Spinal cord (tissue), 10 donors: ENCODE results near the gene ASIC2. TPM values are rescaled to one million over a fixed set of nuclear protein-coding genes. Genes with fewer than 3 reads are reported as not detected.
A peak's percentile ranks its signal among the peaks of the same experiment; 100 is the strongest.
"Not testable (repeated sequence)": the region's sequence is repeated elsewhere in the genome, so short reads cannot be mapped to it uniquely, and the experiment has no call there.

Source experiments
- DNase-seq, 6 donors: peaks; one replicate each; pipeline versions ENCODE4 v3.0.0 to v3.0.0-alpha.2; 2013 to 2015; ENCODE audit warnings: low spot score in 6 of 6, low read depth in 4 of 6
- H3K27ac ChIP-seq: one replicate; pipeline ENCODE4 v1.5.1; 2013; ENCODE audit warnings: low read depth, low read length, control low read depth
- H3K27me3 ChIP-seq: one replicate; pipeline ENCODE4 v1.6.1; 2013; ENCODE audit warnings: low read length; ENCODE audit not compliant: control insufficient read depth, insufficient read depth
- H3K36me3 ChIP-seq: one replicate; pipeline ENCODE4 v1.6.1; 2013; ENCODE audit warnings: low read length; ENCODE audit not compliant: control insufficient read depth, insufficient read depth
- H3K4me1 ChIP-seq: one replicate; pipeline ENCODE4 v1.6.1; 2013; ENCODE audit warnings: low read length; ENCODE audit not compliant: control insufficient read depth, insufficient read depth
- H3K4me3 ChIP-seq: one replicate; pipeline ENCODE4 v1.5.1; 2013; ENCODE audit warnings: low read depth, low read length, control low read depth
- H3K9me3 ChIP-seq: one replicate; pipeline ENCODE4 v1.6.1; 2013; ENCODE audit warnings: low read length; ENCODE audit not compliant: control insufficient read depth, insufficient read depth
- WGBS: methylation state at CpG from one replicate; pipeline ENCODE4 v1.1.5; 2013; ENCODE audit warnings: missing lambda C conversion rate; ENCODE audit not compliant: insufficient coverage; 5-methylcytosine and 5-hydroxymethylcytosine counted together
- polyA plus RNA-seq, 2 donors: library from polyadenylated mRNA; unstranded; fragments of 120-200 nt; gene quantifications; one replicate each; pipeline ENCODE4 v1.2.1, GENCODE V29; 2013; ENCODE audit not compliant: insufficient read length in 2 of 2
- total RNA-seq, 2 donors: library from RNA; depleted of rRNA in 1 of 2; stranded (reverse); fragments of 120-200 nt in 1 of 2; fragments of >200 nt in 1 of 2; gene quantifications; one replicate each; pipeline versions ENCODE4 v1.2.3 to v1.2.4, GENCODE V29; 2013 to 2014
- donor health status: healthy.

Gene ASIC2
- total and polyA plus RNA-seq, 4 donors = 6.7 to 44.2 (median 31.7) TPM

DNA sequence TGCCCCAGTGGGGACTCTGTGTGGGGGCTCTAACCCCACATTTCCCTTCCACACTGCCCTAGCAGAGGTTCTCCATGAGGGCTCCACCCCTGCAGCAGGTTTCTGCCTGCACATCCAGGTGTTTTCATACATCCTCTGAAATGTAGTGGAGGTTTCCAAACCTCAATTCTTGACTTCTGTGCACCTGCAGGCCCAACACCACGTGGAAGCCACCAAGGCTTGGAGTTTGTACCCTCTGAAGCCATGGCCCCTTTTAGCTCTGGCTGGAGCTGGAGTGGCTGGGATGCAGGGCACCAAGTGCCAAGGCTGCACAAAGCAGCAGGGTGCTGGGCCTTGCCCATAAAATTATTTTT lies 305.7 kb downstream of the ASIC2 start:
- H3K9me3 ChIP-seq, H3K27ac ChIP-seq, H3K36me3 ChIP-seq, H3K27me3 ChIP-seq, DNase-seq, H3K4me3 ChIP-seq, H3K4me1 ChIP-seq: not testable (repeated sequence)
- WGBS = 0% methylated on average over 1 of the region's 1 CpG

DNA sequence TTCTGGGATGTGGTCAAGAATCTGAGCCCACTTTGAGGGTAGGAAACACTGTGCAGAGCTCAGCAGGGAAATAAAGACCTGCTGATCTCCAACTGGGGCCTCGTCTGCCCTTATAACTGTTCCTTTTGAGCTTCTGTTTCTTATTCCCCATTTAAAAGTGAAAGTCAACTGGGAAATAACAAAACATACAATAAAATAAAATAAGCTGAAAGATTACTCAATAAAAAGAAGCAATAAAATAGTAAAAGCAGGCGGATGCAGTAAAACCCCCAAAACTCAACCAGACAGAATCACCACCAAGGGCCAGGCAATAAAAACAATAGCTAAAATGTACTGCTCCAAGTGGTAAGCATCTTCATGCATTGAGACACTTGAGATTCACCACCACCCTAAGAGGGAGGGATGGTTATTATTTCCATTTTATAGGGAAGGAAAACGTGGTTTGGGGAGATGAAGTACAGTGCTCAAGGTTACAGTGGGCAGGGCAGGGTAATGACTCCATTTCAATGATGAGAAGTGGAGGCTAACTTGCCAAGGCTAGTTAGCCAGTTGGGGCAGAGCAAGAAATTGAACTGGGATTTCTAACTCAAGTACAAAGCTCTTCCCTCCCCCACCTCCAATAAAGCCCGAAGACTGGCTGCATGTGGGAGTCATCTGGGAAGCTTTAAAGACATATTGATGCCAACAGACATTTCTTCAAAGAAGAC lies 307.9 kb downstream of the ASIC2 start:
- Histone ChIP-seq H3K36me3 (no peaks in the 10 kb centered on the region), H3K9me3 (peaks cover 6% of the 10 kb centered on the region), H3K27me3 (no peaks in the 10 kb centered on the region), H3K4me3 (no peak overlapping the region), H3K4me1 (no peaks in the 10 kb centered on the region), H3K27ac (no peak overlapping the region)
- peak in 1 of 6 donors; percentile 67 for DNase-seq
- whole genome bisulfite sequencing = no CpG with 5 or more reads among the region's 4 CpGs

DNA sequence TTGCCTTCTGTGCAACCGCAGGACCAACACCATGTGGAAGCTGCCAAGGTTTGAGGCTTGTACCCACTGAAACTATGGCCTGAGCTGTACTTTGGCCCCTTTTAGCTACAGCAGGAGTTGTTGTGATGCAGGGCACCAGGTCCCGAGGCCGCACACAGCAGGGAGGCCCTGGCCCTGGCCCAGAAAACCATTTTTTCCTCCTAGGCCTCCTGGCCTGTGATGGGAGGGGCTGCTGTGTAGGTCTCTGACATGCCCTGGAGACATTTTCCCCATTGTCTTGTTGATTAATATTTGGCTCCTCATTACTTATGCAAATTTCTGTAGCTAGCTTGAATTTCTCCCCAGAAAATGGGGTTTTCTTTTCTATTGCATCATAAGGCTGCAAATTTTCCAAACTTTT lies 311.5 kb downstream of the ASIC2 start:
- not testable (repeated sequence) for DNase-seq, H3K4me3 ChIP-seq, H3K27me3 ChIP-seq, H3K4me1 ChIP-seq, H3K27ac ChIP-seq, H3K36me3 ChIP-seq, H3K9me3 ChIP-seq
- 100% methylated on average over 1 of the region's 3 CpGs for WGBS

DNA sequence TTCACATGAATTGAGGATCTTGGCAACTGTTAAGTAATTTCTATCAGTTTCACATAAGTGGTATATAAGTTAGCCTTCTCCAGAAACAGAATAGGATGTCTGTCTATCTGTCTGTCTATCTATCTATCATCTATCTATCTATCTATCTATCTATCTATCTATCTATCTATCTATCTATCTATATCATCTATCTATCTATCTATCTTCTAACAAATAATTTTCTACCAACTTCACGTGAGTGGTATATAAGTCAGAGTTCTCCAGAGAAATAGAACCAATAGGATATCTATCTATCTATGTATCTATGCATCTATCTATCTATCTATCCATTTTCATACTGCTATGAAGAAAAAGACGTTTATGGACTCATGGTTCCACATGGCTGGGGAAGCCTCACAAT lies 312.9 kb downstream of the ASIC2 start:
- no CpG with 5 or more reads among the region's 2 CpGs for WGBS
- Histone ChIP-seq H3K4me1 (no peaks in the 10 kb centered on the region), H3K36me3 (no peaks in the 10 kb centered on the region), H3K27me3 (no peaks in the 10 kb centered on the region), H3K9me3 (peaks cover 3% of the 10 kb centered on the region), H3K27ac (no peak overlapping the region), H3K4me3 (no peak overlapping the region)
- no peak for DNase-seq

DNA sequence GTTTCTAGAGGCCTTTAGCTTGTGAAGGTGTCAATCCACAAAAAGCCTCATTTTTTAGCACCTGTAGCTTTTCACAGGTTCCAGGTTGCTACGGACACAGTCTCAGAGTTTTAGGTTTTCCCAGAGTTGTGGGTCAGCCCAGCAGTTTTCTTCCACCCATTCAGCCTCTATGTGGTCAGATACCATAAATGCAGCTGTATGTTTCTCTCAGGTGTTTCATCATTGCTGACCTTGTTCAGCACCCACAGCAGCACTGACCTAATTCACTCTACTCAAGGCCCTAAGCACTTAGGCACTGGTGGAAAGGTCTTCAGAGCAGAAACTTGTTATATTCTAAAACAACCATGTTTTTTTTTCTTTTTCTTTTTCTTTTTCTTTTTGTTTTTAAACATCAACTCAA lies 316.5 kb downstream of the ASIC2 start:
- 100% methylated on average over 1 of the region's 1 CpG for WGBS
- peaks cover 2% of the 10 kb centered on the region for H3K9me3 ChIP-seq
- no peak for DNase-seq
- no peak overlapping the region for H3K4me3 ChIP-seq
- H3K27ac ChIP-seq = no peak overlapping the region
- no peaks in the 10 kb centered on the region for H3K27me3 ChIP-seq
- no peaks in the 10 kb centered on the region for H3K36me3 ChIP-seq
- H3K4me1 ChIP-seq = no peaks in the 10 kb centered on the region

DNA sequence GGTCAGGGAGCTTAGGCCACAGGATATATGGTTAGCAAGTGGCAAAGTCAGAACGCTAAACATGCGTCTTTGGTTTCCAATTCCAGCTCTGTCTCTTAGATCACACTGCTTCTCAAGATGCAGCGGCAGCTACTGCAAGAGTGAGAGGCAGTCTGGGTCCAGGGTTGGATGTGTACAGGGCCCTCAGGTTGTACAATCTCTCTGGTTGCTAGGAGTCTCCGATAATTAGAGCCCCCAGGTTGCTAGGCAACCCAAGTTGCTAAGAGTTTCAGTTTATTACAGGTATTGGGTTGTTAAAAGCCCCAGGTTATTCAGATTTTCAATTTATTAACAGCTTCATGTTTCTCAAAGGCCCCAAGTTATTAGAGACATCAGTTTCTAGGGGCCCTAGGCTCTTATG lies 317.0 kb downstream of the ASIC2 start:
- no peaks in the 10 kb centered on the region for H3K4me1 ChIP-seq
- H3K36me3 ChIP-seq = no peaks in the 10 kb centered on the region
- H3K4me3 ChIP-seq = no peak overlapping the region
- DNase-seq = peak in 3 of 6 donors; percentile 18 to 87 (median 48)
- no peaks in the 10 kb centered on the region for H3K9me3 ChIP-seq
- no peak overlapping the region for H3K27ac ChIP-seq
- WGBS = 68% methylated on average over 3 of the region's 4 CpGs
- H3K27me3 ChIP-seq = no peaks in the 10 kb centered on the region

DNA sequence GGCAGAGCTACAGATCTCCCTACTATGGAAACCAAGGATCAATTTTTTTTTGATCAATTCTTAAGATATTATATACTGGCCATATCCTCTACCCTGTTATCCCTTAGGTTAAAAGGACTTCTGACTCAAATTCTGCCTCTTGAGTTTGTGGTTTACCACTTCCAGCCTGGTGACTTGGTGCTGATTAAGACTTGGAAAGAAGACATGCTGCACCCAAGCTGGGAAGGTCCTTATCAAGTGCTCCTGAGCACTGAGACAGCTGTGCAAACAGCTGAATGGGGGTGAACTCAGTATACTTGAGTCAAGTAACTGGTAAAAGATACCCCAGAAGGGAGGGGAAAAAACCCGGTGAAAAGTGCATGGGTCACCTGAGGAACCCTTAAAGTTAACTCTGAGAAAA lies 321.9 kb downstream of the ASIC2 start:
- H3K36me3 ChIP-seq = no peaks in the 10 kb centered on the region
- H3K4me3 ChIP-seq = no peak overlapping the region
- H3K27ac ChIP-seq = no peak overlapping the region
- no peaks in the 10 kb centered on the region for H3K4me1 ChIP-seq
- WGBS = no CpG with 5 or more reads among the region's 1 CpG
- no peak for DNase-seq
- no peaks in the 10 kb centered on the region for H3K9me3 ChIP-seq
- H3K27me3 ChIP-seq = no peaks in the 10 kb centered on the region

DNA sequence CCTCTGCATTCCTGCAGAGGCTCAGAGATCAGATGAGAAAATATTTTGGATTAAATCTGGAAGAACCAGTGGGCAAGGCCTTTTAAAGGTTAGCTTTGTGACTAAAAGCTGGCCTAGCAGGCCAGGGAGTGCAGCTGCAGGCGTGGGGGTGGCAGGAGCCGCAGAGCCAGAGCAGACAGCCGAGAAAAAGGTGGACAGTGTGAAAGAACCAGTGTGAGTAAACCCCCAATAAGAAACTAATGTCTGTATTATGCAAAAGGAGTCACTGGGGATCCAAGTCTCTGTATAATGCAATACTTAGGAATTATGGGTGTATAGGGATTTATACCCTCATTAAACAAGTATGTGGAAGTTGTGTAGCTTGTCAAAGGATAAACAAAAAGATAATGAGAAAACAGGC lies 322.8 kb downstream of the ASIC2 start:
- H3K27me3 ChIP-seq = no peaks in the 10 kb centered on the region
- H3K4me1 ChIP-seq = no peaks in the 10 kb centered on the region
- WGBS = 54% methylated on average over 3 of the region's 3 CpGs
- H3K27ac ChIP-seq = no peak overlapping the region
- DNase-seq = no peak
- no peaks in the 10 kb centered on the region for H3K36me3 ChIP-seq
- no peak overlapping the region for H3K4me3 ChIP-seq
- H3K9me3 ChIP-seq = no peaks in the 10 kb centered on the region

DNA sequence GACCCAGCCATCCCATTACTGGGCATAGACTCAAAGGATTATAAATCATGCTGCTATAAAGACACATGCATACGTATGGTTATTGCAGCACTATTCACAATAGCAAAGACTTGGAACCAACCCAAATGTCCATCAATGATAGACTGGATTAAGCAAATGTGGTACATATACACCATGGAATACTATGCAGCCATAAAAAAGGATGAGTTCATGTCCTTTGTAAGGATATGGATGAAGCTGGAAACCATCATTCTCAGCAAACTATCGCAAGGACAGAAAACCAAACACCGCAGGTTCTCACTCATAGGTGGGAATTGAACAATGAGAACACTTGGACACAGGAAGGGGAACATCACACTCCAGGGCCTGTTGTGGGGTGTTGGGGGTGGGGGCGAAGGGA lies 323.9 kb downstream of the ASIC2 start:
- 100% methylated on average over 2 of the region's 4 CpGs for WGBS
- H3K4me1 ChIP-seq, H3K4me3 ChIP-seq, H3K36me3 ChIP-seq, H3K9me3 ChIP-seq, H3K27ac ChIP-seq, H3K27me3 ChIP-seq, DNase-seq: not testable (repeated sequence)

DNA sequence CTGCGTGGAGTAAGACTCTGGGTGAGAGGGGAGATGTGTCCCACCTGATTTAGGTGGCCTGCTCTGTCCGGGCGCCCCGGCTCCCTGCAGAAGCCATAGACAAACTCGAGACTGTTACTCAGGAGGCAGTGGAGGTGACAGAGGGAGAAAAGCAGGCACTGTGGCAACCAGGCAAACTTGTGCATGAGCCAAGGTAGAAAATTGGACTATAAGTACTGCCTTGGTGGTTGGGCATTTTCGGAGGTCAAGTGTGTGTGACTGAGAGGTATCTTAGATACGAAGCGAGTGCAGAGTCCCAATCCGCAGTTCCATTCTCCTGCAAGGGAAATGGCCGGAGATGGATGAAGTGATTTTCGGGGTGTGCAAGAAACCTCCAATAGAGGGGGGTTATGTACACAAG lies 328.6 kb downstream of the ASIC2 start:
- no peak overlapping the region for H3K4me3 ChIP-seq
- no peaks in the 10 kb centered on the region for H3K9me3 ChIP-seq
- no peaks in the 10 kb centered on the region for H3K36me3 ChIP-seq
- H3K27ac ChIP-seq = no peak overlapping the region
- no peak for DNase-seq
- H3K4me1 ChIP-seq = no peaks in the 10 kb centered on the region
- no peaks in the 10 kb centered on the region for H3K27me3 ChIP-seq
- WGBS = 96% methylated on average over 10 of the region's 11 CpGs
